ENCODE data around the gene DCPS. TPM values are rescaled to one million over a fixed set of nuclear protein-coding genes. Genes with fewer than 3 reads are reported as not detected.
"Not testable (repeated sequence)": the region's sequence is repeated elsewhere in the genome, so short reads cannot be mapped to it uniquely, and the experiment has no call there.

The DCPS gene
- total RNA-seq, 1 experiment from 2014 or later: 17.6 TPM

DNA sequence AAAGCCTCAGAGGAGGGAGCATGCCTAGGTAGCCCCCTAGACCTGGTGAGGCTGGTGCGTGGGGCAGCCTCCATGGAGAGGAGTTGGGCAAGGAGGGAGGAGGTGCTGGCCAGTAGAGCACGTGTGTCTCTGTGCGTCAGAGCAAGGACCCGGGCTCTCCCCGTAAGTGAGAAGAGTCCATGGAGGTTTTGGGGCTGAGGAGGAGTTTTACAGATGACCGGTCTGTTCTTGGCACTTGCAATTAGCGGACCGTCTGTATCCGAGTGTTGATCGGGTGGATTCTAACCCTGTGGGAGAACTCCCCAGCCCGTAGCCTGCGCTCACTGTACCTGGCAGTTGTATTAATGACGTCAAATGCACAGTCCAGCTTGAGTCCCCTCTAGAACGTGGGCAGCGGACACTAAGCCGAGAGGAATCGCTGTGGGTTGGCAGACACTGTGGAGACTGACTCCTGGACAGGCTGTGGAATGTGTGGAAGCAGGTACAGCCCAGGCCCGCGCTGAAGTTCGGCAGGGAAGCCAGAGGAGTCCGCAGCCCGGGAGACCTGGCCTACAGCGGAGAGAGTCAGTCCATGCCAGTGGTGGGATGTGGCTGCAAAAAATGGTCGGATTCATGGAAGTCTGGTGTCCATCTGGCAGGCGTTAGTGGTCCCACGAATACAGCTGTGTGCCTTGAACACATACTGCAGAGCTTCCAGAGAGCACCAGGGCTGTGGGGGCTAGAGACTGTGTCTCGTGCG lies 70.9 kb downstream of the DCPS start:
- H3K79me2 ChIP-seq (ENCODE audit: low read length); H3K9me2 ChIP-seq (replicated peaks; ENCODE audit: insufficient read depth, low read length): not testable (repeated sequence)

DNA sequence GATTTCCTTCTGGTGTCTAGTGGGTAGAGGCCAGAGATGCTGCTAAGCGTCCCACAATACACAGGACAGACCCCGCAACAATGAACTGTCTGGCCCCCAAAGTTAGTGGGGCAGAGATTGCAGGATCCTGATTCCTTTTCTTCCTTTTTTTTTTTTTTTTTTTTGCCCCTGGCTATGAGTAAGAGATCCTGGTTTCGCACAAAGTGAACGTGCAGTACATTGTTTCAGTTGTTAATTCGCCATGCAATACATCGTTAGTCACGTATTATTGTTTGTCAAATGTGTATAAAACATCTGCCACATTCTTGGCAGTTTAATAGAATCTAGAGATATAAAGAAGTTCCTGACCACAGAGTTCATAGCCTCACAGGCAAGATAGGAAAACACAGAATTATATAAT lies 71.9 kb downstream of the DCPS start:
- Histone ChIP-seq H3K4me2 (ENCODE audit: low read depth, low read length, poor library complexity, severe bottlenecking) (no peak overlapping the region), H3K36me3 (ENCODE audit: insufficient read depth, low read length) (no peaks in the 10 kb centered on the region), H3K79me2 (ENCODE audit: low read length) (no peaks in the 10 kb centered on the region), H3K4me3 (ENCODE audit: low read length) (no peak overlapping the region), H3K9me2 (replicated peaks; ENCODE audit: insufficient read depth, low read length) (no peaks in the 10 kb centered on the region), H3K27ac (ENCODE audit: low read length) (no peak overlapping the region), H4K20me1 (ENCODE audit: insufficient read depth, low read depth, low read length) (0 out of 2 replicates have a peak, but pooled peaks cover 3% of the 10 kb centered on the region), H2AFZ (ENCODE audit: low read length) (no peak overlapping the region), H3K27me3 (ENCODE audit: low read length) (no peaks in the 10 kb centered on the region), H3K4me1 (ENCODE audit: low read length) (no peaks in the 10 kb centered on the region), H3K9ac (ENCODE audit: low read length) (no peak overlapping the region), H3K9me3 (ENCODE audit: low read length) (no peaks in the 10 kb centered on the region)
- no peak for DNase-seq

More for the DNA sequence above, 70.9 kb downstream of the DCPS start:
- H3K4me2 ChIP-seq (ENCODE audit: low read depth, low read length, poor library complexity, severe bottlenecking); H4K20me1 ChIP-seq (ENCODE audit: insufficient read depth, low read depth, low read length); H3K27ac ChIP-seq (ENCODE audit: low read length); DNase-seq; H3K4me3 ChIP-seq (ENCODE audit: low read length); H3K36me3 ChIP-seq (ENCODE audit: insufficient read depth, low read length); H2AFZ ChIP-seq (ENCODE audit: low read length); H3K9me3 ChIP-seq (ENCODE audit: low read length); H3K27me3 ChIP-seq (ENCODE audit: low read length); H3K4me1 ChIP-seq (ENCODE audit: low read length); H3K9ac ChIP-seq (ENCODE audit: low read length): not testable (repeated sequence)

DNA sequence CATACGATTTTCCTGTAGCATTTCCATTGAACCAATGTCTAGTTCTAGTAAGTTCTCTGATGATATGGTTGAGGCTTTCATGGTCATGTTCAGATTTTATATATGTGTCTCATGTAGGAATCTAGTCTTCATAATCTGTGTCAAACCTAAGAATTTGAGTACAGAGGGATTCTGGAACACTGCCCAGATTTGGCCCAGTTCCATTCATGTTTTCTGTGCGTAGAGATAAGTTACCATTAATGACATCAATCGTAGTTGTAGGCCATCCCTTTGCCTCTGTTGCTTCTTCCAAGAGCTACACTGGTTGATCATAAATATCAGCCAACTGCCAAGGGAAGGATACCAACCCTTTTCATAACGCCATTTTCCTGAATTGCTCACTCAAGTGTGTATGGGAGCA lies 74.9 kb downstream of the DCPS start:
- no peaks in the 10 kb centered on the region for H3K9me3 ChIP-seq (ENCODE audit: low read length)
- no peak overlapping the region for H3K9ac ChIP-seq (ENCODE audit: low read length)
- H3K9me2 ChIP-seq (replicated peaks; ENCODE audit: insufficient read depth, low read length): no peaks in the 10 kb centered on the region
- H2AFZ ChIP-seq (ENCODE audit: low read length): no peak overlapping the region
- no peaks in the 10 kb centered on the region for H3K36me3 ChIP-seq (ENCODE audit: insufficient read depth, low read length)
- H3K27ac ChIP-seq (ENCODE audit: low read length): no peak overlapping the region
- no peaks in the 10 kb centered on the region for H3K79me2 ChIP-seq (ENCODE audit: low read length)
- no peak for DNase-seq
- no peak overlapping the region for H3K4me3 ChIP-seq (ENCODE audit: low read length)
- no peaks in the 10 kb centered on the region for H3K4me1 ChIP-seq (ENCODE audit: low read length)
- 0 out of 2 replicates have a peak, but pooled peaks cover 3% of the 10 kb centered on the region for H4K20me1 ChIP-seq (ENCODE audit: insufficient read depth, low read depth, low read length)
- no peaks in the 10 kb centered on the region for H3K27me3 ChIP-seq (ENCODE audit: low read length)
- H3K4me2 ChIP-seq (ENCODE audit: low read depth, low read length, poor library complexity, severe bottlenecking): no peak overlapping the region

DNA sequence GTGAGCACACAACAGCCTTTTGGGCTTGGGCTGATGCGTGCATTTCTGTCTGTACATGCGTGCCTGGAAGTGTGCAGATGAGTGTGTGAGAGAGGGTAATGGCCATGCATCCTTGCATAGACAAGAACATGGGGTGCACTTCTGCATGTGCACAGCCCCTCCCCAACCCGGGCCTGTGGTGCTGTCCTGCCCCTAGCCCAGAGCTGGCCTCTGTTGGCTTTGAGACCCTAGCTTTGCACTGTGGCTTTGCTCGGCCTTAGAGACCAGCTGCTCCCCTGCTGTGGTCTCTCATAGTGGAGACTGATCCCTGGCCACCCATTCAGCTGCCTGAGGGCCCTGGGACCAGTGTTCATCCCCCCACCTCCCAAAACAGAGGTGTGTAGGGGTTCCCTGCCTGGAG lies 77.0 kb downstream of the DCPS start:
- H3K4me3 ChIP-seq (ENCODE audit: low read length): no peak overlapping the region
- no peak overlapping the region for H3K4me2 ChIP-seq (ENCODE audit: low read depth, low read length, poor library complexity, severe bottlenecking)
- H3K4me1 ChIP-seq (ENCODE audit: low read length): no peaks in the 10 kb centered on the region
- no peaks in the 10 kb centered on the region for H3K27me3 ChIP-seq (ENCODE audit: low read length)
- 0 out of 2 replicates have a peak, but pooled peaks cover 3% of the 10 kb centered on the region for H4K20me1 ChIP-seq (ENCODE audit: insufficient read depth, low read depth, low read length)
- H3K27ac ChIP-seq (ENCODE audit: low read length): no peak overlapping the region
- H3K36me3 ChIP-seq (ENCODE audit: insufficient read depth, low read length): no peaks in the 10 kb centered on the region
- no peaks in the 10 kb centered on the region for H3K79me2 ChIP-seq (ENCODE audit: low read length)
- no peak overlapping the region for H2AFZ ChIP-seq (ENCODE audit: low read length)
- H3K9me2 ChIP-seq (replicated peaks; ENCODE audit: insufficient read depth, low read length): no peaks in the 10 kb centered on the region
- no peak for DNase-seq
- H3K9me3 ChIP-seq (ENCODE audit: low read length): no peaks in the 10 kb centered on the region
- no peak overlapping the region for H3K9ac ChIP-seq (ENCODE audit: low read length)

DNA sequence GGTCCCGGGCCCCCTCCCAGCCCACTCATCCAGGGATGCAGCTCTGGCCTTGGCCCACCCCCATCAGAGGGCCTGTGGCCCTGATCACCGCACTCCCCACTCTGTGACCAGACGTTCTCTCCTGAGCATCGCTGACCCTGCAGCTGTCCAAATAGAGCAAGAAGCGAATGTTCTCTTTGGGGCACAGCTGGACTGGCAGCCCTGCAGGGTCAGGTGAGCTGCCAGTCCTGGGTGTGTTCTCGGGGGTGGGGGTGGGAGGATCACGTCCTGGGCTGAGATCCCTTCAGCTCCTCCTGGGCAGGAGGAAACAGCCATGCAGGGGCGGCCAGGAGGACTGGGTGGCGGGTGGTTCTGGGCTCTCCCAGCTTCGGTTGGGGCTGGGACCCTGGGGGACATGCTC lies 78.1 kb downstream of the DCPS start:
- not testable (repeated sequence) for H2AFZ ChIP-seq (ENCODE audit: low read length); H3K9ac ChIP-seq (ENCODE audit: low read length); H3K79me2 ChIP-seq (ENCODE audit: low read length); DNase-seq; H3K27ac ChIP-seq (ENCODE audit: low read length); H3K4me3 ChIP-seq (ENCODE audit: low read length); H3K9me3 ChIP-seq (ENCODE audit: low read length); H3K4me1 ChIP-seq (ENCODE audit: low read length); H3K36me3 ChIP-seq (ENCODE audit: insufficient read depth, low read length); H3K4me2 ChIP-seq (ENCODE audit: low read depth, low read length, poor library complexity, severe bottlenecking); H4K20me1 ChIP-seq (ENCODE audit: insufficient read depth, low read depth, low read length); H3K27me3 ChIP-seq (ENCODE audit: low read length); H3K9me2 ChIP-seq (replicated peaks; ENCODE audit: insufficient read depth, low read length)

DNA sequence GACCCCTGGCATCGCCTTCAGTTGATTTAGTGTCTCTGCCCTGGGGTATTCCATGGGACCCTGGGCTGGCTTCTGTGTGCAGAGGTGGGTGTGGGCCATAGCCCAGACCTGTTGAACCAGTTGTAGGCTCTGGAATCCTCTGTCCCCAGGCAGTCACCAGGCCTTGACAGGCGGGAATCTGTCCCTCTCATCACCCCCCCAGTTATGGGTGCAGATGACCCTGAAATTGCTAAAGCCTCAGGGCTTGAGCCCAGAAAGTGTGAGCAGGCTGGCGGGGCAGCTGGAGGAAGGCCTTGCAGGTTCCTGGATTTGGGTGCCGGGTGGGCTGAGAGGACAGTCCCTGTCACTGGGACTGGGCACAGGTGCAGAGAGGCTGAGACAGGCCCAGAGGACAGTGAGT lies 78.8 kb downstream of the DCPS start:
- H3K27ac ChIP-seq (ENCODE audit: low read length); H4K20me1 ChIP-seq (ENCODE audit: insufficient read depth, low read depth, low read length); H3K4me2 ChIP-seq (ENCODE audit: low read depth, low read length, poor library complexity, severe bottlenecking); H3K4me3 ChIP-seq (ENCODE audit: low read length); H2AFZ ChIP-seq (ENCODE audit: low read length); H3K4me1 ChIP-seq (ENCODE audit: low read length); H3K9me3 ChIP-seq (ENCODE audit: low read length); H3K9me2 ChIP-seq (replicated peaks; ENCODE audit: insufficient read depth, low read length); DNase-seq; H3K27me3 ChIP-seq (ENCODE audit: low read length); H3K36me3 ChIP-seq (ENCODE audit: insufficient read depth, low read length); H3K9ac ChIP-seq (ENCODE audit: low read length); H3K79me2 ChIP-seq (ENCODE audit: low read length): not testable (repeated sequence)

DNA sequence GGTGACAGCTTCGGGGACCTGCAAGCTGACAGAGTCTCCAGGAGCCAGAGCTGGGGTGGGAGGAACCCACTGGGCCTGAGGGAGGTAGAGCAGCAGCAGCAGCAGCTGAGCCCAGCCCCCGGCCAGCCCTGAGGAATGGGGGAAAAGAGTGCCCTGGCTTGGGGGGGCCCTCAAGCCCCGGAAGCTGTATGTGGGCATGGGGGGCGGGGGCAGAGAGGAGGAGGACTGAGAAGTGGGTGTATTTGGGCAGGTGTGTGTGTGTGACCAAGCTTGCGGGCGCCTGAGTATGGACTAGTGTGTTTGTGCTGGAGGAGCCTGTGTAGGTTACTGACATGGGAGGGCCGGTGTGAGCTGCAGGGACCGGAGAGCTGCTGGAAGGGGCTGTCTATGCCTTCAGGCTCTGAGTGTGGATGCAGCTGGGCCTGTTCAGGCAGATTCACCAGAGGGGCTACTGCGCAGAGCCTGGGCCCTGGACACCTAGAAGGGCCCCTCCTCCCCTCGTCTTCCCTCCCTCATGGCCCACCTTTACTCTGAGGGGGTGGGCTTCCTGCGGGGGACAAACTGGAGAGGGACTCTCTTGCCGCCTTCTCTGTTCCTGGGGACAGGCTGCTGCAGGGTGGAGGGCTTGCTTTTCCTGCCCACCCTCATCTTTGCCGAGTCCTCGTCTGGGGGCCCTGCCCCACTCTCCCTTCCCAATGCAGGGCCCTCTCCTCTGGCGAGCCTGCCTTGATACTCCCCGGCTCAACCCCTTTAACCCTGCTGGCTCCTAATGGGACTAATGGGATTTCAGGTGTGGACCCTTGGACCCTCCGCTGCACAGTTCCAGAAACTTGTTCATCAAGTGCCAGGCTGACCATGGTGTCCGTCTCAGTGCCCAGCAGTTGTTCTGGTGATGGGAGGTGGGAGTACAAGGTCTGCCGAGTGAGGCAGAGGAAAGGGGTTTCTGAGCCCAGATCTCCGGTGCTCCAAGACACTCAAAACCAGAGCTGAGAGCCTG lies 79.8 kb downstream of the DCPS start:
- H3K27me3 ChIP-seq (ENCODE audit: low read length): no peaks in the 10 kb centered on the region
- no peaks in the 10 kb centered on the region for H3K79me2 ChIP-seq (ENCODE audit: low read length)
- H3K9me3 ChIP-seq (ENCODE audit: low read length): no peaks in the 10 kb centered on the region
- no peak overlapping the region for H3K4me2 ChIP-seq (ENCODE audit: low read depth, low read length, poor library complexity, severe bottlenecking)
- H3K4me3 ChIP-seq (ENCODE audit: low read length): no peak overlapping the region
- peaks cover 10% of the 10 kb centered on the region for H3K4me1 ChIP-seq (ENCODE audit: low read length)
- no peak overlapping the region for H3K9ac ChIP-seq (ENCODE audit: low read length)
- no peaks in the 10 kb centered on the region for H3K9me2 ChIP-seq (replicated peaks; ENCODE audit: insufficient read depth, low read length)
- H4K20me1 ChIP-seq (ENCODE audit: insufficient read depth, low read depth, low read length): no peaks in the 10 kb centered on the region
- H2AFZ ChIP-seq (ENCODE audit: low read length): no peak overlapping the region
- no peak for DNase-seq
- no peaks in the 10 kb centered on the region for H3K36me3 ChIP-seq (ENCODE audit: insufficient read depth, low read length)
- no peak overlapping the region for H3K27ac ChIP-seq (ENCODE audit: low read length)

DNA sequence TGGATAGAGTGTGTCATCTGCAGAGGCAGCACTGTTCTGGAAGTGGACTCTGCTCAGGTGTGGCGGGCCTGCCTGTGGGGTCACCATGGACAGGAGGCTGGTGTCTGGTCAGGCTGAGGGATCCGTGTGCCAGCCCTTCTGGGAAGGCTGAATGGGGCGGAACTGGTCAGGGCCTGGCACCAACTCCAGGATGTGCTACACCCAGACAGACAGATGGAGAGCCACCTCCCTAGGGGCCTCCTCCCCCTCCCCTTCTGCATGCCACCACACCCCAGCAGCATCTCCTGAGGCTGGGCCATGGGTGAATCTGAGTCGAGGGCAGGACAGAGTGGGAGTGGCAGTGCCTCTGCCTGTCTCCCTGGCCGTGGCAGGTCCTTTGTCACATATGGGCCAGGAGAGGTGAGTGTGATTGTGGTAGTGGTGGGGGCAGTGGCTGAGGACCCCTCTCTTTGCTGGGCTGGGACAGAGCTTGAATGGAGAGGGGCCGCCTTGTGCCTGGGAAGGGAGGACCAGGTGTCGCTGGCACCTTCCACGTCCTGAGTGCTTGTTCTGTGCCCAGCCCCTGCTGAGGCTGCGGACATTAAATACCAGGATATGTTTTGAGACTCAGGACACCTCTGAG lies 80.7 kb downstream of the DCPS start:
- H4K20me1 ChIP-seq (ENCODE audit: insufficient read depth, low read depth, low read length): no peaks in the 10 kb centered on the region
- H3K9me3 ChIP-seq (ENCODE audit: low read length): no peaks in the 10 kb centered on the region
- no peak overlapping the region for H3K4me2 ChIP-seq (ENCODE audit: low read depth, low read length, poor library complexity, severe bottlenecking)
- H3K9me2 ChIP-seq (replicated peaks; ENCODE audit: insufficient read depth, low read length): no peaks in the 10 kb centered on the region
- no peak for DNase-seq
- H3K4me1 ChIP-seq (ENCODE audit: low read length): peaks cover 10% of the 10 kb centered on the region
- H3K9ac ChIP-seq (ENCODE audit: low read length): no peak overlapping the region
- no peaks in the 10 kb centered on the region for H3K36me3 ChIP-seq (ENCODE audit: insufficient read depth, low read length)
- H3K27ac ChIP-seq (ENCODE audit: low read length): no peak overlapping the region
- H3K79me2 ChIP-seq (ENCODE audit: low read length): no peaks in the 10 kb centered on the region
- no peak overlapping the region for H2AFZ ChIP-seq (ENCODE audit: low read length)
- no peaks in the 10 kb centered on the region for H3K27me3 ChIP-seq (ENCODE audit: low read length)
- H3K4me3 ChIP-seq (ENCODE audit: low read length): no peak overlapping the region

Data from Karpas-422 (cell line).